ENCODE results near the gene UBALD1.

UBALD1 gene

GRCh38 chr16:4628283-4628682, 13.6 kb upstream of the UBALD1 start:
- Histone ChIP-seq H2AFZ (ENCODE audit: low read length) (no peak overlapping the region), H3K4me3 (ENCODE audit: low read length) (no peak overlapping the region), H3K9me3 (replicated peaks; ENCODE audit: insufficient read depth, low read length) (no peaks in the 10 kb centered on the region), H4K20me1 (ENCODE audit: insufficient read depth, low read length) (peaks cover 9% of the 10 kb centered on the region; the same call in 1 of the 2 replicates), H3K4me1 (ENCODE audit: low read length) (peaks cover 14% of the 10 kb centered on the region; the same call in 1 of the 2 replicates), H3K4me2 (ENCODE audit: low read depth, low read length) (no peak overlapping the region), H3K36me3 (replicated peaks; ENCODE audit: insufficient read depth, low read length) (no peaks in the 10 kb centered on the region), H3K27ac (ENCODE audit: low read length) (no peak overlapping the region), H3F3A (ENCODE audit: insufficient read depth, low read length) (no peaks in the 10 kb centered on the region; the same call in 1 of the 2 replicates), H3K9ac (ENCODE audit: low read length) (no peak overlapping the region), H3K79me2 (ENCODE audit: low read length) (peaks cover 82% of the 10 kb centered on the region), H3K27me3 (replicated peaks; ENCODE audit: insufficient read depth, low read length) (no peaks in the 10 kb centered on the region), H3K9me2 (replicated peaks; ENCODE audit: insufficient read depth, low read length) (no peaks in the 10 kb centered on the region)
- TF ChIP-seq EZH2phosphoT487 (IDR thresholded peaks at IDR 0.05; ENCODE audit: low read length) (no peak), EZH2 (optimal IDR thresholded peaks at IDR 0.05; ENCODE audit: low read depth, low read length) (no peak)
- TF ChIP-seq, protein P1, sequence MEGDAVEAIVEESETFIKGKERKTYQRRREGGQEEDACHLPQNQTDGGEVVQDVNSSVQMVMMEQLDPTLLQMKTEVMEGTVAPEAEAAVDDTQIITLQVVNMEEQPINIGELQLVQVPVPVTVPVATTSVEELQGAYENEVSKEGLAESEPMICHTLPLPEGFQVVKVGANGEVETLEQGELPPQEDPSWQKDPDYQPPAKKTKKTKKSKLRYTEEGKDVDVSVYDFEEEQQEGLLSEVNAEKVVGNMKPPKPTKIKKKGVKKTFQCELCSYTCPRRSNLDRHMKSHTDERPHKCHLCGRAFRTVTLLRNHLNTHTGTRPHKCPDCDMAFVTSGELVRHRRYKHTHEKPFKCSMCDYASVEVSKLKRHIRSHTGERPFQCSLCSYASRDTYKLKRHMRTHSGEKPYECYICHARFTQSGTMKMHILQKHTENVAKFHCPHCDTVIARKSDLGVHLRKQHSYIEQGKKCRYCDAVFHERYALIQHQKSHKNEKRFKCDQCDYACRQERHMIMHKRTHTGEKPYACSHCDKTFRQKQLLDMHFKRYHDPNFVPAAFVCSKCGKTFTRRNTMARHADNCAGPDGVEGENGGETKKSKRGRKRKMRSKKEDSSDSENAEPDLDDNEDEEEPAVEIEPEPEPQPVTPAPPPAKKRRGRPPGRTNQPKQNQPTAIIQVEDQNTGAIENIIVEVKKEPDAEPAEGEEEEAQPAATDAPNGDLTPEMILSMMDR (IDR thresholded peaks at IDR 0.05; ENCODE audit: low read length) = no peak
- no peak for DNase-seq

- H3K36me3 ChIP-seq (replicated peaks; ENCODE audit: insufficient read depth, low read length) = no peaks in the 10 kb centered on the region
- no peak overlapping the region for H2AFZ ChIP-seq (ENCODE audit: low read length)
- H3K9ac ChIP-seq (ENCODE audit: low read length) = no peak overlapping the region
- peaks cover 9% of the 10 kb centered on the region; the same call in 1 of the 2 replicates for H4K20me1 ChIP-seq (ENCODE audit: insufficient read depth, low read length)
- H3K4me1 ChIP-seq (ENCODE audit: low read length) = peaks cover 14% of the 10 kb centered on the region; the same call in 1 of the 2 replicates
- no peak for DNase-seq
- peaks cover 63% of the 10 kb centered on the region for H3K79me2 ChIP-seq (ENCODE audit: low read length)
- no peak for TF ChIP-seq EZH2 (optimal IDR thresholded peaks at IDR 0.05; ENCODE audit: low read depth, low read length)
- no peaks in the 10 kb centered on the region for H3K9me3 ChIP-seq (replicated peaks; ENCODE audit: insufficient read depth, low read length)
- H3F3A ChIP-seq (ENCODE audit: insufficient read depth, low read length) = no peaks in the 10 kb centered on the region; the same call in 1 of the 2 replicates
- no peak overlapping the region for H3K27ac ChIP-seq (ENCODE audit: low read length)
- H3K9me2 ChIP-seq (replicated peaks; ENCODE audit: insufficient read depth, low read length) = no peaks in the 10 kb centered on the region
- H3K4me2 ChIP-seq (ENCODE audit: low read depth, low read length) = no peak overlapping the region
- no peaks in the 10 kb centered on the region for H3K27me3 ChIP-seq (replicated peaks; ENCODE audit: insufficient read depth, low read length)
- no peak overlapping the region for H3K4me3 ChIP-seq (ENCODE audit: low read length)
Observed at GRCh38 chr16:4626396-4626795, 11.7 kb upstream of the UBALD1 start.

- Histone ChIP-seq H3K4me3 (ENCODE audit: low read length) (peak overlapping the region; percentile 81), H3K9ac (ENCODE audit: low read length) (peak overlapping the region; percentile 91), H3K27ac (ENCODE audit: low read length) (peak overlapping the region; percentile 77; the same call in 1 of the 2 replicates), H3K79me2 (ENCODE audit: low read length) (peaks cover 56% of the 10 kb centered on the region), H3F3A (ENCODE audit: insufficient read depth, low read length) (no peaks in the 10 kb centered on the region; the same call in 1 of the 2 replicates), H3K9me3 (replicated peaks; ENCODE audit: insufficient read depth, low read length) (no peaks in the 10 kb centered on the region), H3K36me3 (replicated peaks; ENCODE audit: insufficient read depth, low read length) (no peaks in the 10 kb centered on the region), H2AFZ (ENCODE audit: low read length) (peak overlapping the region; percentile 35; the same call in 1 of the 2 replicates), H4K20me1 (ENCODE audit: insufficient read depth, low read length) (peaks cover 9% of the 10 kb centered on the region; the same call in 1 of the 2 replicates), H3K27me3 (replicated peaks; ENCODE audit: insufficient read depth, low read length) (no peaks in the 10 kb centered on the region), H3K4me2 (ENCODE audit: low read depth, low read length) (peak overlapping the region; percentile 83), H3K4me1 (ENCODE audit: low read length) (peaks cover 14% of the 10 kb centered on the region; the same call in 1 of the 2 replicates), H3K9me2 (replicated peaks; ENCODE audit: insufficient read depth, low read length) (no peaks in the 10 kb centered on the region)
- no peak for DNase-seq
- TF ChIP-seq, protein P1 (IDR thresholded peaks at IDR 0.05; ENCODE audit: low read length) = no peak
- TF ChIP-seq EZH2 (optimal IDR thresholded peaks at IDR 0.05; ENCODE audit: low read depth, low read length) (no peak), EZH2phosphoT487 (IDR thresholded peaks at IDR 0.05; ENCODE audit: low read length) (no peak)
Observed at GRCh38 chr16:4625560-4626159, 11.0 kb upstream of the UBALD1 start.
